ENCODE results near the gene PIEZO2.

GRCh38 chr18:10726198-10727068 lies 422.9 kb downstream of the PIEZO2 start:
- no peak for TF ChIP-seq CTCF (IDR thresholded peaks at IDR 0.05)
- TF ChIP-seq EZH2 (IDR thresholded peaks at IDR 0.05; ENCODE audit: borderline replicate concordance, insufficient read depth, low read depth, low read length, poor library complexity, severe bottlenecking), result no peak

Measured in B cell (primary cell).